Measurements from ENCODE around the gene ADORA2A. TPM values are rescaled to one million over a fixed set of nuclear protein-coding genes. Genes with fewer than 3 reads are reported as not detected.

Gene ADORA2A
- total RNA-seq, 1 donor from 2014 or later: under 0.01 TPM

DNA sequence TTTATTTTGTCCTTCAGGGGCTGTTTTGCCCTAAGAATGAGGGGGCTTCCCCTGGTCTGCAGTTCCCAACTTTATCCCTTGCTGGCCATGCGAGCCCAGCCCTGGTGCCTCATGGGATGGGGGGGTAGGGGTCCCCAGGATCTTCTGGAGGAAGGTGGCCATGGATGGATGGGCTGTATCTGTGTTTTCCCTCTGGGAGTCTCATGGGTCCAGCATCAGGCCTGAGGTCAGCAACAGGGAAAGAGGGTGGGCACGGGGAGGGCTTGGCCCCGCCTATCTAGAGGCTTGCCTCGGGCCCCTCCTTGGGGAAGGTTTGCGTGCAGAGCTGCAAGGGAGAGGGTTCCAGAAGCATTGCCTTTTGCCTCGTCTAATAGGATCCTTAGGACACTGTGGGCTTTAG, 10.8 kb upstream of the ADORA2A start:
- Histone ChIP-seq H3K4me3 (ENCODE audit: low read depth, low read length) (no peak overlapping the region), H3K36me3 (ENCODE audit: control insufficient read depth, insufficient read depth, low read length) (peaks cover 6% of the 10 kb centered on the region), H3K27me3 (ENCODE audit: control insufficient read depth, insufficient read depth, low read length) (peaks cover under 1% of the 10 kb centered on the region)
- TF ChIP-seq, protein P1, sequence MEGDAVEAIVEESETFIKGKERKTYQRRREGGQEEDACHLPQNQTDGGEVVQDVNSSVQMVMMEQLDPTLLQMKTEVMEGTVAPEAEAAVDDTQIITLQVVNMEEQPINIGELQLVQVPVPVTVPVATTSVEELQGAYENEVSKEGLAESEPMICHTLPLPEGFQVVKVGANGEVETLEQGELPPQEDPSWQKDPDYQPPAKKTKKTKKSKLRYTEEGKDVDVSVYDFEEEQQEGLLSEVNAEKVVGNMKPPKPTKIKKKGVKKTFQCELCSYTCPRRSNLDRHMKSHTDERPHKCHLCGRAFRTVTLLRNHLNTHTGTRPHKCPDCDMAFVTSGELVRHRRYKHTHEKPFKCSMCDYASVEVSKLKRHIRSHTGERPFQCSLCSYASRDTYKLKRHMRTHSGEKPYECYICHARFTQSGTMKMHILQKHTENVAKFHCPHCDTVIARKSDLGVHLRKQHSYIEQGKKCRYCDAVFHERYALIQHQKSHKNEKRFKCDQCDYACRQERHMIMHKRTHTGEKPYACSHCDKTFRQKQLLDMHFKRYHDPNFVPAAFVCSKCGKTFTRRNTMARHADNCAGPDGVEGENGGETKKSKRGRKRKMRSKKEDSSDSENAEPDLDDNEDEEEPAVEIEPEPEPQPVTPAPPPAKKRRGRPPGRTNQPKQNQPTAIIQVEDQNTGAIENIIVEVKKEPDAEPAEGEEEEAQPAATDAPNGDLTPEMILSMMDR (IDR thresholded peaks at IDR 0.05; ENCODE audit: insufficient read depth, low read length, severe bottlenecking): no peak
- DNase-seq (ENCODE audit: low read depth): no peak
- FAIRE-seq: no peak

DNA sequence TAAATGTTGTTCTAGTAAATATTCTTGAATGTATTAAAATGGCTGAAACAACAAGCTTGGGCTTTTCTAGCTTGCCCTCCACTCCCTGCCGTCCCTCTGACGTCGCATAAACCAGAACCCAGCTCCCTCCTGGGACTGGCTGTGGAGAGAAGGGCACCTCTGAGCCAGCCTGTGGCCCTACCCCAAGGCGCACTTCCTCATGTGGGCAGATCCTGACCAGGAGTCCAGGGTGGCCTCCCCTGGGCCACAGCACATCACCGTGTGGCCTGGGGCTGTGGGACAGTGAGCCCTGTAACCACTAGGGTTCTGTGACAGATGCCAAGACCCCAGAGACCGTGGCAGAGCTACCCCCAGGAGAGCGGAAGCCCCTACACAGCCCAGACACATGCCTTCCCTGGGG, 10.2 kb upstream of the ADORA2A start:
- Histone ChIP-seq H3K27me3 (ENCODE audit: control insufficient read depth, insufficient read depth, low read length) (peaks cover 2% of the 10 kb centered on the region), H3K36me3 (ENCODE audit: control insufficient read depth, insufficient read depth, low read length) (peaks cover 5% of the 10 kb centered on the region), H3K4me3 (ENCODE audit: low read depth, low read length) (no peak overlapping the region)
- DNase-seq (ENCODE audit: low read depth) (no peak), FAIRE-seq (no peak)
- TF ChIP-seq, protein P1 (IDR thresholded peaks at IDR 0.05; ENCODE audit: insufficient read depth, low read length, severe bottlenecking): no peak

DNA sequence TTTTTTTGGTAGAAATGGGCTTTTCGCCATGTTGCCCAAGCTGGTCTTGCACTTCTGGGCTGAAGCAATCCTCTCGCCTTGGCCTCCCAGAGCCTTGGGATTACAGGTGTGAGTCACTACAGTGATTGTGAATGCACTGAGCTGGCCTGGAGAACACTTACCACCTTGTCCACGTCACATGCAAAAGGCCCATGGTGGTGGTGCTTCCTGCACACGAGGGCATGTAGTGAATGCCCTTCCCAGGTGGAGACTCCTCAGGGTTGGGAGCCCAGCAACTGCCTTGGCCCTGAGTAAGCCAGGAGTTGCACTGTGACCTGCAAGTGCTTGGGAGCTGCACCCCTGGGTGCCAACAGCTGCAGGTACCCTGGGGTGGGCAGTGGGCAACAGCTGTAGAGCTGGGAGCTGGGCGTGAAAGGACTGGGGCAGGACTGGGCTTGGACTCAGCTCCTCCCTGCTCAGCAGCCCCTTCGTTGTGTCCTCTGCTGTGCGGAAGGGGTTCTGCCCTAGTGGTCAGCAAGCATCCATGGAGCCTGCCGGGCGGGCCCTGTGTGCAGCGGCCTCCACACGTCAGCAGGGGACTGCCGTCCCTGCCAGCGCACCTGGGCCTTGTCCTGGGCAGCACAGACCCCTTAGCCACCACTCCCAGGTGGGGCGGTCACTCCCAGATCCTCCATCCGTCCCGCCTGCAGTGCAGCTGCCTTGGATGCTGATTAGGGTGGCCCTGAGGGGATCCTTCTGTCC, 9.3 kb upstream of the ADORA2A start:
- Histone ChIP-seq H3K4me3 (ENCODE audit: low read depth, low read length) (no peak overlapping the region), H3K36me3 (ENCODE audit: control insufficient read depth, insufficient read depth, low read length) (no peaks in the 10 kb centered on the region), H3K27me3 (ENCODE audit: control insufficient read depth, insufficient read depth, low read length) (peaks cover 2% of the 10 kb centered on the region)
- DNase-seq (ENCODE audit: low read depth): peak; percentile 57
- TF ChIP-seq, protein P1 (IDR thresholded peaks at IDR 0.05; ENCODE audit: insufficient read depth, low read length, severe bottlenecking): no peak
- no peak for FAIRE-seq

DNA sequence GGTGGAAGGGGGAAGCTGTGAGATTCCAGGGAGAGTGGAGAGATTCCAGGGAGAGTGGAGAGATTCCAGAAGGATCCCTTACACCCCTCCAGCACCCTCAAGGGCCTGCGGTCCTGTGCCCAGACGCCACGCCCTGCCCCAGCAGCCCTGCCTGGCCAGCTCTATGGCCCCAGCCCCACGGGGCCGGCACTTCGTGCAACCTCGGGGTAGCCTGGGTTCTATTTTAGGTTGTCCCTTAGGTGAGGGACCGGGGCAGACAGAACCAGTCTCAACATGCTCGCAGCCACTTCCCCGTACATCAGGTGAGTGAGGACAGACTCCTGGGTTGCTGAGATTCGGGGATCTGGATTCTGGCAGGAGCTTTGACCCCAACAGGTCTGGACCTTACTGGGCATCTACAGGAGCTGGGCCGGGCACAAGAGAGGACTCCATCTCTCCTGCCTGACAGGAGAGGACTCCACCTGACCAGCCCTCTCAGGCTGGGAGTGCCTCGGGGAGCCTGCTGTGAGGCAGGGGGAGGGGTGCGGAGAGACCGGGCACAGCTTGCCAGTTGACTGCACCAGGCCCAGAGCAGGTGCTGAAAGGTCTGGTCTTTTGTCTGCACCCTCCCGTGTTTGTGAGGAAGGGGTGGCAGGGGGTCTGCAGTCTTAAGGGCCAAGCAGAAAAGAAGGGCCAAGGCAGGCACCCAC, 8.5 kb upstream of the ADORA2A start:
- peak; percentile 28 for FAIRE-seq
- TF ChIP-seq, protein P1 (IDR thresholded peaks at IDR 0.05; ENCODE audit: insufficient read depth, low read length, severe bottlenecking): no peak
- no peak for DNase-seq (ENCODE audit: low read depth)

DNA sequence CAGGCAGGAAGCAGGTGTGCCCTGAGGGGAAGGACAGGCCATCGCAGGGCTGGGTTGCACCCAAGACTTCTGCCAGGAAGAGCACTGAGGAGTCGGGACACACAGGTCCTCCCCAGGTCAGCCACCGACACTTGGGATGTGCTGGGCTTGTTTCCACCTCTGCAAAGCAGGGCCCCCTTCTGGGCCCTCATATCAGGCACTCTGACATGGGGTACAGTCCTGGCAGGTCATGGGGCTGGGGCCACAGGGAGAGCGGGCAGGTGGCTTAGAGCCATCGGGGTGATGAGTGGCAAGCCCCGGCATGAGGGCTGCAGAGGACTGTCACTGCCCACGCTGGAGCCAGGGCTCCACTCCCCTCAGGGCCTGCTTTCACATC, 7.9 kb upstream of the ADORA2A start:
- FAIRE-seq (no peak), DNase-seq (ENCODE audit: low read depth) (no peak)
- TF ChIP-seq, protein P1 (IDR thresholded peaks at IDR 0.05; ENCODE audit: insufficient read depth, low read length, severe bottlenecking): no peak
- H3K36me3 ChIP-seq (ENCODE audit: control insufficient read depth, insufficient read depth, low read length): no peaks in the 10 kb centered on the region
- no peak overlapping the region for H3K4me3 ChIP-seq (ENCODE audit: low read depth, low read length)
- peaks cover 6% of the 10 kb centered on the region for H3K27me3 ChIP-seq (ENCODE audit: control insufficient read depth, insufficient read depth, low read length)

More for the DNA sequence above, 8.5 kb upstream of the ADORA2A start:
- no peaks in the 10 kb centered on the region for H3K36me3 ChIP-seq (ENCODE audit: control insufficient read depth, insufficient read depth, low read length)
- H3K27me3 ChIP-seq (ENCODE audit: control insufficient read depth, insufficient read depth, low read length): peaks cover 2% of the 10 kb centered on the region
- no peak overlapping the region for H3K4me3 ChIP-seq (ENCODE audit: low read depth, low read length)

Data from bronchial epithelial cell (primary cell).